ENCODE data around the gene SOS2.

The SOS2 gene

DNA sequence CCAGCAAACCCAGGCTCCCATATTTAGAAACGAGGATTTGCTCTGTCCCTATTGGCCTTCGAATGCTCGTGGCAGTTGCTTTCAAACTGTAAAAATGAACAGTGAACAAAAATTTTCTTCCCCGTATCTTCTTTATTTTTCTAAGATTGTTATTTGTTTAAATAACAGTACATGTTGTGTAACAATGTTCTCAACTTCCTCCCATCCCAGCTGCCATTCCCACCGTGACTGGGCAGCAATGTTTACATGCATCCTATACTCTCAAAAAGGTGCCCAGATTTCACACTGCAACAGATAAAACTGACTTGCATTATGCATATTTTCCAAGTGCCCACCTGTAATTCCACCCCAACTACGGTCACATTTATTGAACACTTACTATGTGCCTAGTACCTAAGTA, 127.8 kb downstream of the SOS2 start:
- no peak overlapping the region for H3K27ac ChIP-seq
- TF ChIP-seq, protein P1, sequence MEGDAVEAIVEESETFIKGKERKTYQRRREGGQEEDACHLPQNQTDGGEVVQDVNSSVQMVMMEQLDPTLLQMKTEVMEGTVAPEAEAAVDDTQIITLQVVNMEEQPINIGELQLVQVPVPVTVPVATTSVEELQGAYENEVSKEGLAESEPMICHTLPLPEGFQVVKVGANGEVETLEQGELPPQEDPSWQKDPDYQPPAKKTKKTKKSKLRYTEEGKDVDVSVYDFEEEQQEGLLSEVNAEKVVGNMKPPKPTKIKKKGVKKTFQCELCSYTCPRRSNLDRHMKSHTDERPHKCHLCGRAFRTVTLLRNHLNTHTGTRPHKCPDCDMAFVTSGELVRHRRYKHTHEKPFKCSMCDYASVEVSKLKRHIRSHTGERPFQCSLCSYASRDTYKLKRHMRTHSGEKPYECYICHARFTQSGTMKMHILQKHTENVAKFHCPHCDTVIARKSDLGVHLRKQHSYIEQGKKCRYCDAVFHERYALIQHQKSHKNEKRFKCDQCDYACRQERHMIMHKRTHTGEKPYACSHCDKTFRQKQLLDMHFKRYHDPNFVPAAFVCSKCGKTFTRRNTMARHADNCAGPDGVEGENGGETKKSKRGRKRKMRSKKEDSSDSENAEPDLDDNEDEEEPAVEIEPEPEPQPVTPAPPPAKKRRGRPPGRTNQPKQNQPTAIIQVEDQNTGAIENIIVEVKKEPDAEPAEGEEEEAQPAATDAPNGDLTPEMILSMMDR (IDR thresholded peaks at IDR 0.05; ENCODE audit: low read depth, low read length, missing control alignments): no peak

DNA sequence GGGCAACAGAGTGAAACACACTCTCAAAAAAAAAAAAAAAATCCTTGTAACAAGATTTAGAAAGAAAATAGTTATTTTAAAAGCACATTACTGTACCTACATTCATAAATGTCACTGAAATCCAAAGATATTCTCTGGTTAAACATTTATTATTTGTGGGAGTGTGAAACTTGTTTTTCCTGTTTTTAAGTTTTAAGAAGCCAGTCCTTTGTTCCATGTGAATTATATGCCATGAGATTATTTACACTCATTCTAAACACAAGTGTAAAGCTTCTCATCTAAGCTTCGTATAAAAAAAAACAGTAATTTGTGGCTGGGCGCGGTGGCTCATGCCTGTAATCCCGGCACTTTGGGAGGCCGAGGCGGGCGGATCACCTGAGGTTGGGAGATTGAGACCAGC, 130.0 kb downstream of the SOS2 start:
- Histone ChIP-seq H3K27me3 (replicated peaks) (no peaks in the 10 kb centered on the region), H3K4me3 (ENCODE audit: low read depth, low read length) (no peak overlapping the region), H3K27ac (no peak overlapping the region), H3K36me3 (replicated peaks) (no peaks in the 10 kb centered on the region)
- DNase-seq: no peak
- TF ChIP-seq, protein P1 (IDR thresholded peaks at IDR 0.05; ENCODE audit: low read depth, low read length, missing control alignments): no peak
- in situ Hi-C loops (cut with HindIII; ENCODE audit: low pct_ligation_motif_present, low sequenced_read_pairs): loop anchor here (10.0 kb wide), 1 partner anchor 237 kb away; no protein-coding TSS in a partner anchor

More for the DNA sequence above, 127.8 kb downstream of the SOS2 start:
- no peak for DNase-seq
- no peak overlapping the region for H3K4me3 ChIP-seq (ENCODE audit: low read depth, low read length)
- H3K36me3 ChIP-seq (replicated peaks): peaks cover 5% of the 10 kb centered on the region
- in situ Hi-C loops (cut with HindIII; ENCODE audit: low pct_ligation_motif_present, low sequenced_read_pairs): loop anchor here (10.0 kb wide), 1 partner anchor 239 kb away; no protein-coding TSS in a partner anchor
- H3K27me3 ChIP-seq (replicated peaks): no peaks in the 10 kb centered on the region

DNA sequence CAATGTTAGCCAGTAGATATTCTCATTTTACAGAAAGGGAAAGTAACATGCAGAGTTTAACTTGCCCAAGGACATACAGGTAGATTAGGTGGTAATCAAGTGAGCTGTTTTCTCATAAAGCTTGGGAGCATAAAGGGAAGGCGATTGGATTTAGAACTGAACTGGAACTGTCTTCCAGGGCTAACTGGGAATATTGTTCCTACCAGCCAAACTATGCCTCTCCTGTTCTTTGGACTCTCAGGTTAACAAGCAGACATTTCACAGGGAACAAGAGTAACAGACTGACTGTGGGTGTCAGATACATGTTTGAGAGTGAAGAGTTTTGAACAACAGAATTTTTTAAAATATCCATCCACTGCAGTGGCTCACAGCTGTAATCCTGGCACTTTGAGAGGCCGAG, 130.6 kb downstream of the SOS2 start:
- no peak overlapping the region for H3K27ac ChIP-seq
- TF ChIP-seq, protein P1 (IDR thresholded peaks at IDR 0.05; ENCODE audit: low read depth, low read length, missing control alignments): no peak
- H3K27me3 ChIP-seq (replicated peaks): no peaks in the 10 kb centered on the region
- DNase-seq: no peak
- H3K4me3 ChIP-seq (ENCODE audit: low read depth, low read length): no peak overlapping the region
- in situ Hi-C loops (cut with HindIII; ENCODE audit: low pct_ligation_motif_present, low sequenced_read_pairs): loop anchor here (10.0 kb wide), 1 partner anchor 236 kb away; no protein-coding TSS in a partner anchor
- no peaks in the 10 kb centered on the region for H3K36me3 ChIP-seq (replicated peaks)

- Histone ChIP-seq H3K36me3 (replicated peaks) (no peaks in the 10 kb centered on the region), H3K4me3 (ENCODE audit: low read depth, low read length) (no peak overlapping the region), H3K27ac (no peak overlapping the region), H3K27me3 (replicated peaks) (no peaks in the 10 kb centered on the region)
- no peak for DNase-seq
- in situ Hi-C loops (cut with HindIII; ENCODE audit: low pct_ligation_motif_present, low sequenced_read_pairs): no loop called here
- TF ChIP-seq, protein P1 (IDR thresholded peaks at IDR 0.05; ENCODE audit: low read depth, low read length, missing control alignments): no peak
These were observed 132.0 kb downstream of the SOS2 start for GRCh38 chr14:50099335-50099734.

DNA sequence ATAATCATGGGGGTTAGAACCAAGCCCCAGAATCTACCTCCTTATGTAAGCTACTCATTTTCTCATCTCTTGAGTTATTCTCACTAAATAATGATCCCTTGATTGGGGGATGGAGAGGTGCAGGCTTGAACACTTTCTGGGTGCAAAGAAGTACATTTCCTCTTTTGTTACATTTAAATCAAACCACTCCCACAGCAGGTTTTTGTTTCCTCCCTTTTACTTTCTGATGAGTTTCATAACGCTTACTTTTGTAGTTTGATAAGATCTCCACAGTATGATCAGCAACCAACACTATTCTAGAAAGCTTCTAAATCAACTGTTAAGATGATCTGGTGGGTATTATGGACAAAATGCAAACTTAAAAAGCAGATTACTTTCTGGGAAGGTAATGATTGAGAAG, 135.5 kb downstream of the SOS2 start:
- TF ChIP-seq, protein P1 (IDR thresholded peaks at IDR 0.05; ENCODE audit: low read depth, low read length, missing control alignments): no peak
- in situ Hi-C loops (cut with HindIII; ENCODE audit: low pct_ligation_motif_present, low sequenced_read_pairs): no loop called here
- Histone ChIP-seq H3K27me3 (replicated peaks) (no peaks in the 10 kb centered on the region), H3K4me3 (ENCODE audit: low read depth, low read length) (no peak overlapping the region), H3K36me3 (replicated peaks) (no peaks in the 10 kb centered on the region), H3K27ac (no peak overlapping the region)
- DNase-seq: no peak

DNA sequence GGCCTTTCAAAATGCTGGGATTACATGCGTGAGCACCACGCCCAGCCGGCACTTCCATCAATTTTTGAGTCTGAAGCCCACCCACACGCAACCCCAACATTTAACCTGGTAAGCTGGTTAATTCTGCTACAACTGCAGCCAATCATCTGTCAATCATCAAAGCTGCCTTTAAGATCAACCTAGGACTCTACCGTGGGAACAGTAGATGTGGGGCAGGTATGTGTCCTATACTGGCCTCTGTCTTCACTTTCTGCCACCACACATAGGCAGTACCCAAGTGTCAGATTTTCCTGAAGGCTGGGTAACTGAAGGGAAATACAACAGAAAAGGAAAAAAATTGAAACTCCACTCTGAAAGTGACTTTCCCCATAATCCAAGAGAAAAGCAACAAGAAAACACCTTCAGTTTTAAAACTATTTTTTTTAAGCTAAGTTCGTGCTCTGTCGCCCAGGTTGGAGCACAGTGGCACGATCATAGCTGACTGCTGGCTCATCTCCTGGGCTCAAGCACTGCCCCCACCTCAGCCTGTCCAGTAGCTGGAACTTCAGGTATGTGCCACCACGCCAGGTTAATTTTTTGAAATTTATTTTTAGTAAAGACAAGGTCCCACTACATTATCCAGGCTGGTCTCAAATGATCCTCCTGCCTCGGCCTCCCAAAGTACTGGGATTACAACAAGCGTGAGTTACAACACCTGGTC, 137.2 kb downstream of the SOS2 start:
- in situ Hi-C loops (cut with HindIII; ENCODE audit: low pct_ligation_motif_present, low sequenced_read_pairs): no loop called here
- no peak for DNase-seq
- Histone ChIP-seq H3K4me3 (ENCODE audit: low read depth, low read length) (no peak overlapping the region), H3K36me3 (replicated peaks) (no peaks in the 10 kb centered on the region), H3K27me3 (replicated peaks) (no peaks in the 10 kb centered on the region), H3K27ac (no peak overlapping the region)
- TF ChIP-seq, protein P1 (IDR thresholded peaks at IDR 0.05; ENCODE audit: low read depth, low read length, missing control alignments): no peak

Data from brain microvascular endothelial cell (primary cell).